K562 (cell line): ENCODE data around the gene AJAP1. TPM values are rescaled to one million over a fixed set of nuclear protein-coding genes. Genes with fewer than 3 reads are reported as not detected.

Experiments used
- ATAC-seq: fragments of 200-7000 bp; cut with Tn5 transposase; 3 replicates; pipeline ENCODE4 v1.9.1; 2020; ENCODE audit warnings: moderate library complexity
- BruUV-seq: library from RNA; stranded (reverse); fragments of 400-500 nt; replicated peaks from 2 replicates; lab custom pipeline; 2021; lab: Mats Ljungman, UMichigan
- CTCF ChIA-PET: fragments of 300-600 bp; formaldehyde crosslinking; extraction: SDS; loops from one replicate; lab custom pipeline; 2021; ENCODE audit warnings: low intra/inter-chr PET ratio; lab: Yijun Ruan, JAX
- POLR2A ChIA-PET: fragments of 300-600, 350-650 bp; sonication (Branson Sonifier 250); formaldehyde crosslinking; extraction: SDS; loops from one replicate; lab custom pipeline; 2021; ENCODE audit warnings: antibody characterized with exemption, inconsistent platforms; lab: Yijun Ruan, JAX
- DNase-seq, 4 experiments: peaks; one replicate each; pipeline versions ENCODE4 v3.0.0 to v3.0.0-alpha.2; 2011 to 2018; ENCODE audit warnings: low spot score in 3 of 4, mixed read lengths in 3 of 4; ENCODE audit errors: extremely low read depth in 1 of 4
- FAIRE-seq: peaks from 2 replicates; lab custom pipeline; 2011; peaks lifted over from hg19 to GRCh38; lab: Jason Lieb, UNC
- H2AFZ ChIP-seq: 2 replicates; pipeline ENCODE4 v1.6.0; 2011; ENCODE audit warnings: low read depth, low read length, control low read depth, inconsistent platforms
- H3K27ac ChIP-seq: fragments of 200-600 bp; 3 replicates; pipeline ENCODE4 v1.8.0; 2011; ENCODE audit warnings: low read depth, mild to moderate bottlenecking, control low read depth, inconsistent platforms, low read length, moderate library complexity, mixed read lengths; ENCODE audit errors: extremely low read depth
- H3K27me3 ChIP-seq, 2 experiments: fragments of 300-600 bp in 1 of 2; 2 replicates in 1 of 2; 3 replicates in 1 of 2; pipeline versions ENCODE4 v1.6.0 to v1.8.0; 2011; ENCODE audit warnings: inconsistent platforms in 2 of 2, low read length in 2 of 2, mild to moderate bottlenecking in 1 of 2, mixed read lengths in 1 of 2, moderate library complexity in 1 of 2; ENCODE audit not compliant: control insufficient read depth in 2 of 2, insufficient read depth in 2 of 2
- H3K36me3 ChIP-seq: fragments of 300-600 bp; 3 replicates; pipeline ENCODE4 v1.8.0; 2011; ENCODE audit warnings: mild to moderate bottlenecking, low read length, inconsistent platforms; ENCODE audit not compliant: control insufficient read depth, insufficient read depth
- H3K4me1 ChIP-seq, 2 experiments: fragments of 200-600 bp in 1 of 2; replicated peaks in 1 of 2; 2 replicates in 1 of 2; 3 replicates in 1 of 2; pipeline versions ENCODE4 v1.5.1 to v1.8.0; 2011; ENCODE audit warnings: inconsistent platforms in 2 of 2, low read length in 2 of 2, mild to moderate bottlenecking in 1 of 2, mixed read lengths in 1 of 2, moderate library complexity in 1 of 2; ENCODE audit not compliant: control insufficient read depth in 2 of 2, insufficient read depth in 2 of 2
- H3K4me2 ChIP-seq: 2 replicates; pipeline ENCODE4 v1.6.1; 2011; ENCODE audit warnings: low read length, control low read depth, inconsistent platforms, mixed read lengths; ENCODE audit not compliant: insufficient read depth
- H3K4me3 ChIP-seq: fragments of 200-600 bp; sonication (generic), shearing (Covaris generic); 2 replicates; pipeline ENCODE4 v1.5.1; 2016; ENCODE audit warnings: control low read depth, inconsistent platforms
- H3K79me2 ChIP-seq: fragments of 200-600 bp; 3 replicates; pipeline ENCODE4 v1.8.0; 2011; ENCODE audit warnings: low read length, inconsistent platforms; ENCODE audit not compliant: control insufficient read depth, insufficient read depth
- H3K9ac ChIP-seq, 2 experiments: 2 replicates each; pipeline versions ENCODE4 v1.6.0 to v1.6.1; 2011; ENCODE audit warnings: low read depth in 2 of 2, low read length in 2 of 2, control low read depth in 1 of 2, inconsistent platforms in 1 of 2, mild to moderate bottlenecking in 1 of 2, mixed read lengths in 1 of 2; ENCODE audit not compliant: insufficient read depth in 1 of 2
- H3K9me1 ChIP-seq: one replicate; pipeline ENCODE4 v1.6.0; 2011; ENCODE audit warnings: inconsistent platforms, mild to moderate bottlenecking, low read length, moderate library complexity; ENCODE audit not compliant: control insufficient read depth, insufficient read depth
- H3K9me3 ChIP-seq: replicated peaks from 2 replicates; pipeline ENCODE4 v1.5.1; 2011; ENCODE audit warnings: low read depth, low read length, inconsistent platforms; ENCODE audit not compliant: control insufficient read depth, insufficient read depth
- H4K20me1 ChIP-seq: replicated peaks from 2 replicates; pipeline ENCODE4 v1.6.1; 2011; ENCODE audit warnings: low read length, inconsistent platforms, mixed read lengths; ENCODE audit not compliant: control insufficient read depth, insufficient read depth
- SIRT6 ChIP-seq: IDR thresholded peaks from one replicate; pipeline ENCODE4 v1.6.1; 2012; ENCODE audit warnings: low read depth, mild to moderate bottlenecking, control low read depth, inconsistent platforms, low read length, moderate library complexity
- THAP7 ChIP-seq: fragments of 250-450 bp; sonication (Bioruptor Pico); IDR thresholded peaks from 2 replicates; pipeline ENCODE4 v1.5.0; 2021
- TRIM28 ChIP-seq: fragments of 450-650 bp; IDR thresholded peaks from 2 replicates; pipeline ENCODE4 v1.6.1; 2017
- ZBTB33 ChIP-seq: sonication (generic); formaldehyde crosslinking; IDR thresholded peaks from 2 replicates; pipeline ENCODE4 v1.8.1; 2023; ENCODE audit warnings: mild to moderate bottlenecking, missing genetic modification reagents
- ZFX ChIP-seq: sonication (generic); formaldehyde crosslinking; IDR thresholded peaks from 2 replicates; pipeline ENCODE4 v1.8.0; 2022; ENCODE audit warnings: mild to moderate bottlenecking, missing genetic modification reagents, moderate library complexity
- ZNF655 ChIP-seq: fragments of 250-450 bp; sonication (Bioruptor Pico); IDR thresholded peaks from 2 replicates; pipeline ENCODE4 v1.5.0; 2021
- WGBS: fragments of 100-300 bp; shearing (Covaris generic); methylation state at CpG from one replicate; pipeline ENCODE4 v1.1.6; 2016; ENCODE audit warnings: low coverage, mixed read lengths; ENCODE audit not compliant: insufficient coverage; ENCODE audit errors: missing lambda C conversion rate; 5-methylcytosine and 5-hydroxymethylcytosine counted together
- in situ Hi-C: fragments of 300-500 bp; cut with MboI; formaldehyde crosslinking; loops from 4 replicates; pipeline ENCODE4 v1.15.0; 2018; ENCODE audit warnings: inconsistent platforms, mixed read lengths
- intact Hi-C: fragments of 100-400 bp; cut with micrococcal nuclease; formaldehyde crosslinking; loops from 2 replicates; pipeline ENCODE4 v1.14.2; 2022
- polyA plus RNA-seq, 8 experiments: library from polyadenylated mRNA; depleted of rRNA in 4 of 8; stranded (reverse) in 5 of 8; unstranded in 3 of 8; fragments of >200 nt; fragmentation: Nextera tagmentation in 2 of 8; fragmentation: Illumina TruSeq in 1 of 8; extraction: Ambion mirVana in 2 of 8; extraction: Trizol in 1 of 8; gene quantifications; 2 replicates each; pipeline versions ENCODE4 v1.2.1 to v1.2.3, GENCODE V29; 2011 to 2014; ENCODE audit warnings: inconsistent platforms in 1 of 8, missing spikeins in 1 of 8
- total RNA-seq, 7 experiments: library from RNA; depleted of rRNA in 6 of 7; stranded (reverse); fragments of >200 nt in 6 of 7; fragmentation: Illumina TruSeq in 2 of 7; extraction: Trizol in 2 of 7; gene quantifications; 2 replicates each; pipeline versions ENCODE4 v1.2.1 to v1.2.3, GENCODE V29; 2011 to 2021; ENCODE audit warnings: low replicate concordance in 1 of 7

Gene AJAP1
- total and polyA plus RNA-seq, 9 of the 15 experiments (the other 6 are each of a cell fraction or from before 2014, with no cell fraction given), result not detected

- H3K36me3 ChIP-seq, result no peaks in the 10 kb centered on the region
- no peaks in the 10 kb centered on the region for H3K4me1 ChIP-seq
- intact Hi-C loops, result no loop called here
- DNase-seq, result no peak
- no peak for ATAC-seq
- no peak overlapping the region for H3K4me2 ChIP-seq
- no peaks in the 10 kb centered on the region for H3K9me3 ChIP-seq
- TF ChIP-seq SIRT6 (no peak), ZBTB33 (CRISPR knock-in tag) (no peak), THAP7 (CRISPR knock-in tag) (no peak), TRIM28 (no peak), ZFX (CRISPR knock-in tag) (no peak), ZNF655 (CRISPR knock-in tag) (no peak)
- in situ Hi-C loops, result no loop called here
- H3K9me1 ChIP-seq, result no peaks in the 10 kb centered on the region
- BruUV-seq, result no TSS peak
- WGBS, result under 1% methylated on average over 17 of the region's 19 CpGs
- no peaks in the 10 kb centered on the region for H3K79me2 ChIP-seq
- peaks cover 0 to 26% of the 10 kb centered on the region in 2 experiments; a peak in 2 of 5 replicates for H3K27me3 ChIP-seq
- H3K9ac ChIP-seq, result no peak overlapping the region
- FAIRE-seq, result no peak
- POLR2A ChIA-PET, result no interaction called here
- no peak overlapping the region for H3K4me3 ChIP-seq
- H3K27ac ChIP-seq, result no peak overlapping the region
- CTCF ChIA-PET, result no interaction called here
- no peak overlapping the region for H2AFZ ChIP-seq
- H4K20me1 ChIP-seq, result peaks cover 8% of the 10 kb centered on the region; the same call in 1 of the 2 replicates
These were observed 35.7 kb downstream of the AJAP1 start for GRCh38 chr1:4689941-4690635.
